GM18508 (cell line): ENCODE results near the gene GMPS.

Experiments
- ATAC-seq: cut with Tn5 transposase; IDR thresholded peaks from one replicate; pipeline ENCODE4 v1.9.1; 2021; ENCODE audit warnings: moderate number of reproducible peaks; ENCODE audit not compliant: insufficient read depth, unreplicated experiment

GMPS gene

DNA sequence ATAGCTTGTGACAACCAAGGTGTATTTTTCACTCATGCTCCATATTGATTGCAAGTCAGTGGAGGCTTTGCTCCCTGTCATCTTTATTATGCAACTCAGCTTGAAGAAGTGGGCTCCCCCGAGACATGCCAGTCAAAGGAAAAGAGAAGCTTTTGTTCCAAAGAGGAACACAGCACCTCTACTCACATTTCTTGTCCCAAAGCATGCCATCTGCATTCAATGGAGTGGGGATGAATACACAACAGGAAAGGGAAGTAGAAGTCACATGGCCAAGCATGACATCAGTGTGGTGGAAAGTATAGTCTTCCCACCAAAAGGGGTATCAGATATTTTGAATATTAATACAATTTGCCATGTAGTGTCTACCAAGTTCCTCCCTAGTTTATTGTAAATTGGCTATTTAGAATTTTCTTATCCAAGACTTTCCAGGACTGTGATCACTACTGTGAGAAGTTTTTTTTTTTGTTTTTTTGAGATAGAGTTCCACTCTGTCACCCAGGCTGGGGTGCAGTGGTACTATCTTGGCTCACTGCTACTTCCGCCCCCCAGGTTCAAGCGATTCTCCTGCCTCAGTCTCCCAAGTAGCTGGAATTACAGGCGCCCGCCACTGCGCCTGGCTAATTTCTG, 114.5 kb downstream of the GMPS start:
- no peak for ATAC-seq

- no peak for ATAC-seq
Measured at GRCh38 chr3:155989536-155989935, 119.1 kb downstream of the GMPS start.

DNA sequence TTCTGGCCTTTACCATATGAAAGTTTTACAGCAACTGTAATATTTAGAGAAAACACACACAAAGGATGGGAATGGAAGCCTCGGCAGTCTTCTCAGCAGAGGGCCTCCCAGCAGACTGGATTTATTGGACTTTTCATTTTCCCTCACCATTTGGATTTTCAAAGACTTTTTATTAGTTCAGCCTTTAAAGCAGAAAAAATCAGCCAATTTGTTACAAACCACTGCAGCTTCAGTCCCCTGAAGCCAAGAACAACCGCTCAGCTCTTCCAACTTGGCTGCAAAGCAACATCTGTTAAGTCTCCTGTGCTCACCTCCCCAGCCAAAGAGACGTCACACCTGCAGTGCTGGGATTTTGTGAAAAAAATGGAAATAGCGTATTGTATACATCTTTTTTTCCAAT, 120.8 kb downstream of the GMPS start:
- no peak for ATAC-seq

GRCh38 chr3:155991847-155992246, 121.4 kb downstream of the GMPS start:
- no peak for ATAC-seq
